Prostate gland (tissue), 2 donors: ENCODE measurements around the gene HAP1.

Experiments
- POLR2A ChIP-seq: fragments of 450-650 bp; IDR thresholded peaks from one replicate; pipeline ENCODE4 v1.6.1; 2016; ENCODE audit warnings: antibody characterized with exemption, mild to moderate bottlenecking
- POLR2AphosphoS5 ChIP-seq: sonication (generic); formaldehyde crosslinking; IDR thresholded peaks from one replicate; pipeline ENCODE4 v1.6.1; 2017; ENCODE audit warnings: antibody characterized with exemption
- TF ChIP-seq, protein P1 (sequence below), 4 experiments: fragments of 200-600 bp in 2 of 4; fragments of 450-650 bp in 2 of 4; sonication (generic) in 2 of 4; IDR thresholded peaks; 1 replicate in 3 of 4; 2 replicates in 1 of 4; pipeline ENCODE4 v1.5.1; 2016 to 2019; ENCODE audit warnings: antibody characterized with exemption in 4 of 4, mild to moderate bottlenecking in 2 of 4, moderate library complexity in 2 of 4

DNA sequence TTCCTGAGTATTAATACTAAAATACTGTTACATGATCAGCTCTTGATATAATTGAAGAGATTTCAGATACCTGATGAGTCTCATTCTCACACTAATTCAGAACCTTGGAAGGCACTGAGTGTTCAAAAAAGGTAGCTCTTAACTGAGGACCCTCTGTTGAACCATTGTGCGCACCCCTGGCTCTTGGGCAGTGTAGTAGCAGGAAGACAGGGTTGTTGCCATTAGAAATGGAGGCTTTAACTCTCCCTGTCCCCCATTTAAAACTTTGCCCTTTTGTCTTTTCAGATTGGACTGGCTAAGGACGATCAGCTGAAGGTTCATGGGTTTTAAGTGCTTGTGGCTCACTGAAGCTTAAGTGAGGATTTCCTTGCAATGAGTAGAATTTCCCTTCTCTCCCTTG lies 43.9 kb downstream of the HAP1 start:
- TF ChIP-seq, protein P1, sequence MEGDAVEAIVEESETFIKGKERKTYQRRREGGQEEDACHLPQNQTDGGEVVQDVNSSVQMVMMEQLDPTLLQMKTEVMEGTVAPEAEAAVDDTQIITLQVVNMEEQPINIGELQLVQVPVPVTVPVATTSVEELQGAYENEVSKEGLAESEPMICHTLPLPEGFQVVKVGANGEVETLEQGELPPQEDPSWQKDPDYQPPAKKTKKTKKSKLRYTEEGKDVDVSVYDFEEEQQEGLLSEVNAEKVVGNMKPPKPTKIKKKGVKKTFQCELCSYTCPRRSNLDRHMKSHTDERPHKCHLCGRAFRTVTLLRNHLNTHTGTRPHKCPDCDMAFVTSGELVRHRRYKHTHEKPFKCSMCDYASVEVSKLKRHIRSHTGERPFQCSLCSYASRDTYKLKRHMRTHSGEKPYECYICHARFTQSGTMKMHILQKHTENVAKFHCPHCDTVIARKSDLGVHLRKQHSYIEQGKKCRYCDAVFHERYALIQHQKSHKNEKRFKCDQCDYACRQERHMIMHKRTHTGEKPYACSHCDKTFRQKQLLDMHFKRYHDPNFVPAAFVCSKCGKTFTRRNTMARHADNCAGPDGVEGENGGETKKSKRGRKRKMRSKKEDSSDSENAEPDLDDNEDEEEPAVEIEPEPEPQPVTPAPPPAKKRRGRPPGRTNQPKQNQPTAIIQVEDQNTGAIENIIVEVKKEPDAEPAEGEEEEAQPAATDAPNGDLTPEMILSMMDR (IDR thresholded peaks at IDR 0.05) = no peak
- TF ChIP-seq POLR2A (no peak), POLR2AphosphoS5 (no peak)
